GM23338 (cell line): ENCODE measurements around the gene ERI3. TPM values are rescaled to one million over a fixed set of nuclear protein-coding genes. Genes with fewer than 3 reads are reported as not detected.

Experiments used
- CREB1 ChIP-seq: fragments of 250-450 bp; sonication (Bioruptor Pico); IDR thresholded peaks from 2 replicates; pipeline ENCODE4 v1.5.0; 2020; ENCODE audit warnings: low read depth, mild to moderate bottlenecking, moderate library complexity
- EZH2 ChIP-seq: fragments of 200-600 bp; sonication (generic); IDR thresholded peaks from one replicate; pipeline ENCODE4 v1.8.0; 2017; ENCODE audit warnings: antibody characterized with exemption, mild to moderate bottlenecking, low read depth; ENCODE audit not compliant: unreplicated experiment
- EZH2phosphoT487 ChIP-seq: fragments of 200-600 bp; sonication (generic); IDR thresholded peaks from one replicate; pipeline ENCODE4 v1.8.1; 2018; ENCODE audit warnings: antibody characterized with exemption; ENCODE audit not compliant: unreplicated experiment
- JUNB ChIP-seq: IDR thresholded peaks from one replicate; pipeline ENCODE4 v1.6.1; 2016; ENCODE audit warnings: antibody characterized with exemption; ENCODE audit not compliant: unreplicated experiment
- NANOG ChIP-seq: IDR thresholded peaks from 2 replicates; pipeline ENCODE4 v1.6.1; 2016; ENCODE audit warnings: antibody characterized with exemption, borderline replicate concordance
- STAT1 ChIP-seq: IDR thresholded peaks from one replicate; pipeline ENCODE4 v1.6.1; 2016; ENCODE audit warnings: antibody characterized with exemption; ENCODE audit not compliant: unreplicated experiment
- ZNF114 ChIP-seq: fragments of 250-450 bp; sonication (Bioruptor Pico); IDR thresholded peaks from 2 replicates; pipeline ENCODE4 v1.5.0; 2020; ENCODE audit warnings: mild to moderate bottlenecking, moderate library complexity
- ZNF331 ChIP-seq: fragments of 250-450 bp; sonication (Bioruptor Pico); IDR thresholded peaks from 2 replicates; pipeline ENCODE4 v1.5.0; 2020; ENCODE audit warnings: low read depth, mild to moderate bottlenecking, moderate library complexity
- polyA plus RNA-seq: library from polyadenylated mRNA; unstranded; fragments of >200 nt; fragmentation: Nextera tagmentation; extraction: Ambion mirVana; gene quantifications from 2 replicates; pipeline ENCODE4 v1.2.1, GENCODE V29; 2016
- total RNA-seq: library from RNA; depleted of rRNA; stranded (reverse); fragments of >200 nt; shearing (Covaris generic); gene quantifications from 2 replicates; pipeline ENCODE4 v1.2.3, GENCODE V29; 2014
- TF ChIP-seq, protein P1 (sequence below): fragments of 250-450 bp; sonication (Bioruptor Pico); IDR thresholded peaks from 2 replicates; pipeline ENCODE4 v1.5.0; 2020; ENCODE audit warnings: mild to moderate bottlenecking, moderate library complexity
- TF ChIP-seq, protein P2 (sequence below), 2 experiments: fragments of 200-600 bp in 1 of 2; sonication (generic) in 1 of 2; conservative IDR thresholded peaks; 2 replicates each; pipeline versions ENCODE4 v1.5.1 to v1.6.1; 2016 to 2017; ENCODE audit warnings: antibody characterized with exemption in 2 of 2, low read depth in 2 of 2, mild to moderate bottlenecking in 2 of 2, moderate library complexity in 1 of 2
- TF ChIP-seq, protein P3 (sequence below): IDR thresholded peaks from 2 replicates; pipeline ENCODE4 v1.6.1; 2016; ENCODE audit warnings: antibody characterized with exemption

The ERI3 gene
- total and polyA plus RNA-seq, 2 experiments from 2014 or later: 63.0 to 70.1 TPM

DNA sequence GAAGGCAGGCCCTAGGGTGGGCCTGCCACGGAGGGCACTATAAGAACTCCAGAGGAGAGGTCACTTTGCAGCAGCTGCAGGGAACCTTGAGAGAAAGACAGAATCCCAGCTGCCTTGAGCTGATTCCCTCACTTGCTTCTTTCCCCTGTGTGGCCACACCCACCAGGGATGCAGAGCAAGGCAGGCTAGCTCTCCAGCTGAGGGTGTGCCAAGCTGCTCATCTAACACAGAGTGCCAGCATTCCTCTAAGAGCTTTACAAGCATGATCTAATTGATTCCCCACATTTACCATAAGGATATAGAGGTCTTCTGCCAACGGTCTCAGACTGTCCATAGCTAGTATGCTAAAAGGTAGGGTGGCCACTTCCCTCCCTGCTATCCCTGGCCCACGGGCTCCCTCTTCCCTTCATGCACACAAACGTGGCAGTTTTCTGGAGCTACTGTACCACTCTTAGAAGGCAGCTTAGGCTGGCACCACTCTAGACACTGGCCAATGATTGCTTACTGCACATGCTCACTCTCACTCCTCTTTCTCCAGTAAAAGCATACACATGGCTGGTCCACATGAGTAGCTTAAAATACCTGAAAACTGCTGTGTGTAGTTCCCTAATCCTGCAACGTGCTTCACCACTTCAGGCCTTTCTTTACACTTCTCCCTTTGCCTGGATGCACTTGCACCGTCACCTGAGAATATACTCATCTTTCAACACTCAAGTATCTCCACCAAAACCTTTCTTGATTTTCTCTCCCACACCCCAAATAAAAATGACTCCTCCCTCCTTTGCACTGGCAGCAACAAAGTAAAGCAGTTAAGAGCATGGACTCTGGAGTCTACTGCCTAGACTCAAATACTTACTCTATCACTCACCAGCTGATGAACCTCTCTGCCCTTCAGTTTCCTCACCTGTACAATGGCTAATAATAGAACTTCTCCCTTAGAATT is 84.1 kb downstream of the ERI3 start (continued):
- TF ChIP-seq, protein P1, sequence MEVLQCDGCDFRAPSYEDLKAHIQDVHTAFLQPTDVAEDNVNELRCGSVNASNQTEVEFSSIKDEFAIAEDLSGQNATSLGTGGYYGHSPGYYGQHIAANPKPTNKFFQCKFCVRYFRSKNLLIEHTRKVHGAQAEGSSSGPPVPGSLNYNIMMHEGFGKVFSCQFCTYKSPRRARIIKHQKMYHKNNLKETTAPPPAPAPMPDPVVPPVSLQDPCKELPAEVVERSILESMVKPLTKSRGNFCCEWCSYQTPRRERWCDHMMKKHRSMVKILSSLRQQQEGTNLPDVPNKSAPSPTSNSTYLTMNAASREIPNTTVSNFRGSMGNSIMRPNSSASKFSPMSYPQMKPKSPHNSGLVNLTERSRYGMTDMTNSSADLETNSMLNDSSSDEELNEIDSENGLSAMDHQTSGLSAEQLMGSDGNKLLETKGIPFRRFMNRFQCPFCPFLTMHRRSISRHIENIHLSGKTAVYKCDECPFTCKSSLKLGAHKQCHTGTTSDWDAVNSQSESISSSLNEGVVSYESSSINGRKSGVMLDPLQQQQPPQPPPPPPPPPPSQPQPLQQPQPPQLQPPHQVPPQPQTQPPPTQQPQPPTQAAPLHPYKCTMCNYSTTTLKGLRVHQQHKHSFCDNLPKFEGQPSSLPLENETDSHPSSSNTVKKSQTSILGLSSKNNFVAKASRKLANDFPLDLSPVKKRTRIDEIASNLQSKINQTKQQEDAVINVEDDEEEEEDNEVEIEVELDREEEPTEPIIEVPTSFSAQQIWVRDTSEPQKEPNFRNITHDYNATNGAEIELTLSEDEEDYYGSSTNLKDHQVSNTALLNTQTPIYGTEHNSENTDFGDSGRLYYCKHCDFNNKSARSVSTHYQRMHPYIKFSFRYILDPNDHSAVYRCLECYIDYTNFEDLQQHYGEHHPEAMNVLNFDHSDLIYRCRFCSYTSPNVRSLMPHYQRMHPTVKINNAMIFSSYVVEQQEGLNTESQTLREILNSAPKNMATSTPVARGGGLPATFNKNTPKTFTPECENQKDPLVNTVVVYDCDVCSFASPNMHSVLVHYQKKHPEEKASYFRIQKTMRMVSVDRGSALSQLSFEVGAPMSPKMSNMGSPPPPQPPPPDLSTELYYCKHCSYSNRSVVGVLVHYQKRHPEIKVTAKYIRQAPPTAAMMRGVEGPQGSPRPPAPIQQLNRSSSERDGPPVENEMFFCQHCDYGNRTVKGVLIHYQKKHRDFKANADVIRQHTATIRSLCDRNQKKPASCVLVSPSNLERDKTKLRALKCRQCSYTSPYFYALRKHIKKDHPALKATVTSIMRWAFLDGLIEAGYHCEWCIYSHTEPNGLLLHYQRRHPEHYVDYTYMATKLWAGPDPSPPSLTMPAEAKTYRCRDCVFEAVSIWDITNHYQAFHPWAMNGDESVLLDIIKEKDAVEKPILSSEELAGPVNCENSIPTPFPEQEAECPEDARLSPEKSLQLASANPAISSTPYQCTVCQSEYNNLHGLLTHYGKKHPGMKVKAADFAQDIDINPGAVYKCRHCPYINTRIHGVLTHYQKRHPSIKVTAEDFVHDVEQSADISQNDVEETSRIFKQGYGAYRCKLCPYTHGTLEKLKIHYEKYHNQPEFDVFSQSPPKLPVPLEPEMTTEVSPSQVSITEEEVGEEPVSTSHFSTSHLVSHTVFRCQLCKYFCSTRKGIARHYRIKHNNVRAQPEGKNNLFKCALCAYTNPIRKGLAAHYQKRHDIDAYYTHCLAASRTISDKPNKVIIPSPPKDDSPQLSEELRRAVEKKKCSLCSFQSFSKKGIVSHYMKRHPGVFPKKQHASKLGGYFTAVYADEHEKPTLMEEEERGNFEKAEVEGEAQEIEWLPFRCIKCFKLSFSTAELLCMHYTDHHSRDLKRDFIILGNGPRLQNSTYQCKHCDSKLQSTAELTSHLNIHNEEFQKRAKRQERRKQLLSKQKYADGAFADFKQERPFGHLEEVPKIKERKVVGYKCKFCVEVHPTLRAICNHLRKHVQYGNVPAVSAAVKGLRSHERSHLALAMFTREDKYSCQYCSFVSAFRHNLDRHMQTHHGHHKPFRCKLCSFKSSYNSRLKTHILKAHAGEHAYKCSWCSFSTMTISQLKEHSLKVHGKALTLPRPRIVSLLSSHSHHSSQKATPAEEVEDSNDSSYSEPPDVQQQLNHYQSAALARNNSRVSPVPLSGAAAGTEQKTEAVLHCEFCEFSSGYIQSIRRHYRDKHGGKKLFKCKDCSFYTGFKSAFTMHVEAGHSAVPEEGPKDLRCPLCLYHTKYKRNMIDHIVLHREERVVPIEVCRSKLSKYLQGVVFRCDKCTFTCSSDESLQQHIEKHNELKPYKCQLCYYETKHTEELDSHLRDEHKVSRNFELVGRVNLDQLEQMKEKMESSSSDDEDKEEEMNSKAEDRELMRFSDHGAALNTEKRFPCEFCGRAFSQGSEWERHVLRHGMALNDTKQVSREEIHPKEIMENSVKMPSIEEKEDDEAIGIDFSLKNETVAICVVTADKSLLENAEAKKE (CRISPR knock-in tag): no peak
- TF ChIP-seq NANOG (no peak), ZNF331 (CRISPR knock-in tag) (no peak), ZNF114 (CRISPR knock-in tag) (no peak), EZH2 (no peak), EZH2phosphoT487 (no peak), JUNB (no peak), STAT1 (no peak), CREB1 (no peak)
- TF ChIP-seq, protein P2, sequence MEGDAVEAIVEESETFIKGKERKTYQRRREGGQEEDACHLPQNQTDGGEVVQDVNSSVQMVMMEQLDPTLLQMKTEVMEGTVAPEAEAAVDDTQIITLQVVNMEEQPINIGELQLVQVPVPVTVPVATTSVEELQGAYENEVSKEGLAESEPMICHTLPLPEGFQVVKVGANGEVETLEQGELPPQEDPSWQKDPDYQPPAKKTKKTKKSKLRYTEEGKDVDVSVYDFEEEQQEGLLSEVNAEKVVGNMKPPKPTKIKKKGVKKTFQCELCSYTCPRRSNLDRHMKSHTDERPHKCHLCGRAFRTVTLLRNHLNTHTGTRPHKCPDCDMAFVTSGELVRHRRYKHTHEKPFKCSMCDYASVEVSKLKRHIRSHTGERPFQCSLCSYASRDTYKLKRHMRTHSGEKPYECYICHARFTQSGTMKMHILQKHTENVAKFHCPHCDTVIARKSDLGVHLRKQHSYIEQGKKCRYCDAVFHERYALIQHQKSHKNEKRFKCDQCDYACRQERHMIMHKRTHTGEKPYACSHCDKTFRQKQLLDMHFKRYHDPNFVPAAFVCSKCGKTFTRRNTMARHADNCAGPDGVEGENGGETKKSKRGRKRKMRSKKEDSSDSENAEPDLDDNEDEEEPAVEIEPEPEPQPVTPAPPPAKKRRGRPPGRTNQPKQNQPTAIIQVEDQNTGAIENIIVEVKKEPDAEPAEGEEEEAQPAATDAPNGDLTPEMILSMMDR (conservative IDR thresholded peaks at IDR 0.05; ENCODE audit: low read depth in 2 of 2): no peak
- TF ChIP-seq, protein P3, sequence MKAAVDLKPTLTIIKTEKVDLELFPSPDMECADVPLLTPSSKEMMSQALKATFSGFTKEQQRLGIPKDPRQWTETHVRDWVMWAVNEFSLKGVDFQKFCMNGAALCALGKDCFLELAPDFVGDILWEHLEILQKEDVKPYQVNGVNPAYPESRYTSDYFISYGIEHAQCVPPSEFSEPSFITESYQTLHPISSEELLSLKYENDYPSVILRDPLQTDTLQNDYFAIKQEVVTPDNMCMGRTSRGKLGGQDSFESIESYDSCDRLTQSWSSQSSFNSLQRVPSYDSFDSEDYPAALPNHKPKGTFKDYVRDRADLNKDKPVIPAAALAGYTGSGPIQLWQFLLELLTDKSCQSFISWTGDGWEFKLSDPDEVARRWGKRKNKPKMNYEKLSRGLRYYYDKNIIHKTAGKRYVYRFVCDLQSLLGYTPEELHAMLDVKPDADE: no peak
